Right renal pelvis (tissue), 4 donors: ENCODE results near the gene TBC1D2. TPM values are rescaled to one million over a fixed set of nuclear protein-coding genes. Genes with fewer than 3 reads are reported as not detected.

Experiments
- DNase-seq, 4 donors: peaks; one replicate each; pipeline ENCODE4 v3.0.0-alpha.2; 2013; ENCODE audit warnings: low read depth in 4 of 4, low spot score in 3 of 4, missing footprints in 1 of 4
- polyA plus RNA-seq, 4 donors: library from polyadenylated mRNA; unstranded; fragments of 120-200 nt; gene quantifications; one replicate each; pipeline ENCODE4 v1.2.1, GENCODE V29; 2013; ENCODE audit not compliant: insufficient read length in 4 of 4

Gene TBC1D2
- polyA plus RNA-seq, 4 donors, result 3.3 to 3.9 (median 3.6) TPM

DNA sequence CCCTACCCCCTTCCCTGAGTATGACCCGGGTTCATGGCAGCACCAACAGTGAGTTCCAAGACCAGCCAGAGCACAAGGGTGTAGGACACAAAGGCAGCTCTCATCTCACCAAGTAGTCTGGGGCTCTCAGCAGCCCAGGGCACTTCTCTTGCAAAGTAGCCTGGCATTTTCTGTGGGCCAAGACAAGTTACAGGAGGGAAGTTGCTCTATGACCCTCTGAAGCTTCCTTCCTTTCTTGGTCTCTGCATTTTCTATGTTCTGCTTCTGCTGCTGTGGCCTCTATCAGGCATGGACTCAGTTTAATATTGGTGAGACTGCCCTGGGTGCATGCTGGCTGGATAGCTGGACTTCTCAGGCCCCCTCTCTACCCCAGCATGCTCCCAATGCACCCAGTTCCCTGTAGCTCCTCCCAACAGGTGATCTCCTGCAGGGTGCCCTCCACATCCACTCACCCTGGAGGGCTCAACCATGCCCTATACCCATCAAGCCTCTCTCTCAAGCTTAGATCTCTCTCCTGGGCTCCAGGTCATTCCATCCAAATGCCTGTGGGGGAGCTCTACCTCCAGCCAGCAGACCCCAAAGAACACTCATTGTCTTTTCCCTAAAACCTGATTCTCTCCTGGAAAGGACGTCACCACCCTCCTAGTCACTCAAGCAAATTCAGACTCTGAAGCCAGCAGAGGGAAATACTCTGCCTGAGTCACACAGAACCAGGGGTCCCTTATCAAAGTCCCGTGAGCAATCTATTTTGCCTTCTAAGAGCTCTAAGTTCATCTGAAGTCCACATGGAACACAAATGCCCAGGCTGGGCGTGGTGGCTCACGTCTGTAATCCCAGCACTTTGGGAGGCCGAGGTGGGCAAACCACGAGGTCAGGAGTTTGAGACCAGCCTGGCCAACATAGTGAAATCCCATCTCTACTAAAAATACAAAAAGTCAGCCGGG lies 13.8 kb downstream of the TBC1D2 start:
- no peak for DNase-seq

- no peak for DNase-seq
These were observed 15.0 kb downstream of the TBC1D2 start for GRCh38 chr9:98240475-98240874.

DNA sequence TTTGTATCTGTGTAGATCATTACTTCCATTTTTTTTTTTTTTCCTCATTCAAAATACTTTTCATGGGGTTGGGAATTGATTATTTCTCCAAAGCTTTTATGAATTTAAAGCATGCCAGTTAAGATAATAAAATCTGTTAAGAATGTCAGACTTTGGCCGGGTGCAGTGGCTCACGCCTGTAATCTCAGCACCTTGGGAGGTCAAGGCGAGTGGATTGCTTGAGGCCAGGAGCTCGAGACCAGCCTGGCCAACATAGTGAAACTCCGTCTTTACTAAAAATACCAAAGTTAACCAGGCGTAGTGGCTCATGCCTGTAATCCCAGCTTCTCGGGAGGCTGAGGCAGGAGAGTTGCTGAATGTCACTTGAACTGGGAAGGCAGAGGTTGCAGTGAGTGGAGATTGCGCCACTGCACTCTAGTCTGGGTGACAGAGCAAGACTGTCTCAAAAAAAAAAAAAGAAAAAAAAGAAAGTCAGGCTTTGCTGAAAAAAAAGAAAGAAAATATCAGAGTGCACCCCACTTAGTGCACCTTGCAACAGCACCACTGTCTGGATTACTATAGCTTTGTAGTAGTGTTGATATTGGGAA lies 18.5 kb downstream of the TBC1D2 start:
- DNase-seq, result no peak

DNA sequence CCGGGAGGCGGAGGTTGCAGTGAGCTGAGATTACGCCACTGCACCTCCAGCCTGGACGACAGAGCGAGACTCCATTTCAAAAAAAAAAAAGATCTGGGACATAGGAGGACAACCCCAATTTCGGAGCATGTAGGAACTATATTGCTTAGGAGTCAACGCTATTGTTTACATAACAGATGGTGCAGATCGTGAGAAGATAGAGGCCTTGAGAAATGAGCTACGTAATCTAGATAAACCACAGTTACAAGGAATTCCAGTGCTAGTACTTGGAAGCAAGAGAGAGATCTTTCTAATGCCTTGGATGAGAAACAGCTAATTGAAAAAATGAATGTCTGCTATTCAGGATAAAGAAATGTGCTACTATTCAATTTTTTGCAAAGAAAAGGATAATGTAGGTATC lies 20.3 kb downstream of the TBC1D2 start:
- no peak for DNase-seq

DNA sequence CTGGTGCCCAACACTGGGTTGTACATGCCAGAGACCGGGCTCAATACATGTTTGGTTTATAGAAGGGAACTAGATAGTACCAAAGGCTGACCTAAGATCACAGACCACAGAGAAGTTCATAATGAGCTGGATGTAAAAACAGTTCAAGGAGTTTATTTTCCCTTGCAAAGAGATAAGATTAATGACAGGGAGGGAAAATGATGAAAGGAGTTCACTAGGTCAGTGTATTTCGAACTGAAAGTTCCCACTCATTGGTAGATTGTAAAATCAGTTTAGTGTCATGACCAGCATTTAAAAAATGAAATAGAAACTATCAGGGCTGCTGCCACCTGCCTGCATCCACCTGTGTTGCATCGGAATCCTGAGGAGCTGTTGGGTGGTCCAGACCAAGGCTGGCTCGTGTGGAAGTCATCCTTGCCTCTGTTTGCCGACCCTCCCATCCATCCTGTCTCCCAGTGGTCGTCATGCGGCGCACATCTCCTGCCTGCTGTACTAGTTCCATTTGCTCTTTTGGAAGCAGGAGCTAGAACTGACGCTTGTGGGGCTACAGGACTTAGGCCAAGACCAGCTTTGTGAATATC lies 21.1 kb downstream of the TBC1D2 start:
- no peak for DNase-seq

DNA sequence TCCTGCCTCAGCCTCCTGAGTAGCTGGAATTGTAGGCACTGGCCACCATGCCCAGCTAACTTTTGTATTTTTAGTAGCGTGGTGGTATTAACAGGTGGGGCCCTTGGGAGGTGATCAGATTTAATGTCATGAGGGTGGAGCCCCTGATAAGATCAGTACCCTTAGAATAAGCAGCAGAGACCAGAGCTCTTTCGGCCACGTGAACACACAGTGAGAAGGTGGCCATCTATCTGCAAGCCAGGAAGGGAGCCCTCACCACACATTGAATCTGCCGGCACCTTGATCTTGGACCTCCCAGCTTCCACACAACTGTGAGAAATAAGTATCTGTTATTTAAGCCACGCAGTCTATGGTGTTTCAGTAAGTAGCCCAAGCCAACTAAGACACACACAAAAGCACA lies 22.5 kb downstream of the TBC1D2 start:
- no peak for DNase-seq

- no peak for DNase-seq
These were observed 23.5 kb downstream of the TBC1D2 start for GRCh38 chr9:98231770-98232478.

GRCh38 chr9:98230789-98231188 lies 24.7 kb downstream of the TBC1D2 start:
- no peak for DNase-seq

- DNase-seq, result no peak
These were observed 25.1 kb downstream of the TBC1D2 start for GRCh38 chr9:98230304-98230703.

GRCh38 chr9:98229620-98230019 lies 25.8 kb downstream of the TBC1D2 start:
- DNase-seq, result no peak

DNA sequence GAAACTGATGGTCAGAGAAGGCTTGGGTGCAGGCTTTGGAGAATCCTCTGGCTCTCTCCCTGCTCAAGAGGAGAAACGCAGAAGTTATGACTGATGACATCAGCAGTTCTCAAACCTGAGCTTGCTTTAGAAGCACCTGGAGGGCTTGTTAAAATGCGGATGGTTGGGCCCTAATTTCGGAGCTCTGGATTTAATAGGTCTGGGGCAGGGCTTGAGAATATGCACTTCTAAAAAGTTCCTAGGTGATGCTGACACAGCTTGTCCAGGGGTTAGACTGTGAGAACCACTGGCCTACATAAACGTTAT lies 26.4 kb downstream of the TBC1D2 start:
- no peak for DNase-seq

GRCh38 chr9:98228392-98229089 lies 26.9 kb downstream of the TBC1D2 start:
- DNase-seq, result no peak

- no peak for DNase-seq
These were observed 27.6 kb downstream of the TBC1D2 start for GRCh38 chr9:98227883-98228282.

- no peak for DNase-seq
These were observed 28.5 kb downstream of the TBC1D2 start for GRCh38 chr9:98226957-98227356.

- no peak for DNase-seq
These were observed 28.9 kb downstream of the TBC1D2 start for GRCh38 chr9:98226516-98226915.

- DNase-seq, result no peak
These were observed 30.4 kb downstream of the TBC1D2 start for GRCh38 chr9:98225015-98225442.

- no peak for DNase-seq
These were observed 32.4 kb downstream of the TBC1D2 start for GRCh38 chr9:98222885-98223691.

GRCh38 chr9:98220911-98221310 lies 34.5 kb downstream of the TBC1D2 start:
- no peak for DNase-seq

GRCh38 chr9:98219794-98220370 lies 35.6 kb downstream of the TBC1D2 start:
- no peak for DNase-seq

- no peak for DNase-seq
These were observed 36.1 kb downstream of the TBC1D2 start for GRCh38 chr9:98219364-98219716.
